GM21529 (cell line): ENCODE measurements around the gene SMG6.
"Not testable (repeated sequence)": the region's sequence is repeated elsewhere in the genome, so short reads cannot be mapped to it uniquely, and the experiment has no call there.

ENCODE experiments used
- ATAC-seq: cut with Tn5 transposase; IDR thresholded peaks from one replicate; pipeline ENCODE4 v1.9.1; 2021; ENCODE audit not compliant: unreplicated experiment

The SMG6 gene

GRCh38 chr17:2181206-2181896 is 122.2 kb downstream of the SMG6 start:
- no peak for ATAC-seq

GRCh38 chr17:2180768-2181167 is 122.8 kb downstream of the SMG6 start:
- ATAC-seq: no peak

- no peak for ATAC-seq
Observed at GRCh38 chr17:2179615-2180295, 123.8 kb downstream of the SMG6 start.

- no peak for ATAC-seq
Observed at GRCh38 chr17:2178798-2179501, 124.6 kb downstream of the SMG6 start.

- no peak for ATAC-seq
Observed at GRCh38 chr17:2177235-2177811, 126.3 kb downstream of the SMG6 start.

- no peak for ATAC-seq
Observed at GRCh38 chr17:2176499-2177169, 127.0 kb downstream of the SMG6 start.

- ATAC-seq: no peak
Observed at GRCh38 chr17:2175294-2175628, 128.3 kb downstream of the SMG6 start.

- ATAC-seq: no peak
Observed at GRCh38 chr17:2174468-2175293, 128.9 kb downstream of the SMG6 start.

- no peak for ATAC-seq
Observed at GRCh38 chr17:2174014-2174413, 129.6 kb downstream of the SMG6 start.

GRCh38 chr17:2172999-2173398 is 130.6 kb downstream of the SMG6 start:
- ATAC-seq: no peak

- no peak for ATAC-seq
Observed at GRCh38 chr17:2172077-2172851, 131.3 kb downstream of the SMG6 start.

GRCh38 chr17:2171702-2172076 is 131.9 kb downstream of the SMG6 start:
- no peak for ATAC-seq

- no peak for ATAC-seq
Observed at GRCh38 chr17:2170023-2170422, 133.6 kb downstream of the SMG6 start.

GRCh38 chr17:2165723-2166122 is 137.9 kb downstream of the SMG6 start:
- not testable (repeated sequence) for ATAC-seq

- no peak for ATAC-seq
Observed at GRCh38 chr17:2158396-2158780, 145.2 kb downstream of the SMG6 start.

- ATAC-seq: no peak
Observed at GRCh38 chr17:2157675-2158395, 145.8 kb downstream of the SMG6 start.

- ATAC-seq: no peak
Observed at GRCh38 chr17:2157081-2157480, 146.5 kb downstream of the SMG6 start.

- no peak for ATAC-seq
Observed at GRCh38 chr17:2156666-2157065, 146.9 kb downstream of the SMG6 start.

- no peak for ATAC-seq
Observed at GRCh38 chr17:2155573-2155972, 148.0 kb downstream of the SMG6 start.
